WTC11 (cell line): Measurements from ENCODE around the gene CPTP. TPM values are rescaled to one million over a fixed set of nuclear protein-coding genes. Genes with fewer than 3 reads are reported as not detected.

ENCODE experiments used
- ATAC-seq: fragments of 200-7000 bp; cut with Tn5 transposase; 2 replicates; pipeline ENCODE4 v1.10.0; 2021; ENCODE audit warnings: mild to moderate bottlenecking, moderate library complexity
- CTCF ChIA-PET: fragments of 300-600 bp; sonication (Branson Sonifier 250); formaldehyde crosslinking; loops from one replicate; lab custom pipeline; 2021; ENCODE audit warnings: antibody characterized with exemption; lab: Charles Lee
- POLR2A ChIA-PET: fragments of 350-600 bp; sonication (Branson Sonifier 250); formaldehyde crosslinking; loops from one replicate; lab custom pipeline; 2021; ENCODE audit warnings: antibody characterized with exemption; lab: Charles Lee
- DNase-seq: peaks from one replicate; pipeline ENCODE4 v3.0.0; 2021; ENCODE audit warnings: low spot score
- H3K27ac Mint-ChIP-seq: 2 replicates; pipeline ENCODE4 v1.8.0; 2021; ENCODE audit warnings: mixed read lengths
- H3K27me3 Mint-ChIP-seq: 2 replicates; pipeline ENCODE4 v1.8.0; 2021; ENCODE audit warnings: low read depth, mild to moderate bottlenecking, moderate library complexity, mixed read lengths
- H3K36me3 Mint-ChIP-seq: 2 replicates; pipeline ENCODE4 v1.8.0; 2021; ENCODE audit warnings: mixed read lengths
- H3K4me1 Mint-ChIP-seq: 2 replicates; pipeline ENCODE4 v1.8.0; 2022; ENCODE audit warnings: mixed read lengths
- H3K4me3 Mint-ChIP-seq: 2 replicates; pipeline ENCODE4 v1.8.0; 2021; ENCODE audit warnings: mild to moderate bottlenecking, moderate library complexity, mixed read lengths
- H3K9me3 Mint-ChIP-seq: 2 replicates; pipeline ENCODE4 v1.8.0; 2021; ENCODE audit warnings: mixed read lengths
- E2F4 ChIP-seq: sonication (generic); formaldehyde crosslinking; IDR thresholded peaks from 2 replicates; pipeline ENCODE4 v1.8.1; 2022; ENCODE audit warnings: low read depth, mild to moderate bottlenecking, moderate library complexity, missing genetic modification reagents, borderline replicate concordance
- ERG ChIP-seq: fragments of 250-450 bp; sonication (Bioruptor Pico); IDR thresholded peaks from 2 replicates; pipeline ENCODE4 v1.8.0; 2021; ENCODE audit warnings: mild to moderate bottlenecking
- GTF2I ChIP-seq: fragments of 250-450 bp; sonication (Bioruptor Pico); conservative IDR thresholded peaks from 2 replicates; pipeline ENCODE4 v1.4.0; 2021; ENCODE audit warnings: mild to moderate bottlenecking
- HMGXB4 ChIP-seq: sonication (generic); formaldehyde crosslinking; IDR thresholded peaks from 2 replicates; pipeline ENCODE4 v1.8.1; 2023; ENCODE audit warnings: mild to moderate bottlenecking, moderate library complexity, missing genetic modification reagents
- JAZF1 ChIP-seq: fragments of 250-450 bp; sonication (Bioruptor Pico); IDR thresholded peaks from 2 replicates; pipeline ENCODE4 v1.9.0; 2021; ENCODE audit warnings: moderate library complexity, mild to moderate bottlenecking, inconsistent platforms
- JUN ChIP-seq: sonication (generic); formaldehyde crosslinking; IDR thresholded peaks from 2 replicates; pipeline ENCODE4 v1.8.0; 2023; ENCODE audit warnings: mild to moderate bottlenecking, missing genetic modification reagents
- TEAD1 ChIP-seq: sonication (generic); formaldehyde crosslinking; IDR thresholded peaks from 2 replicates; pipeline ENCODE4 v1.8.0; 2022; ENCODE audit warnings: mild to moderate bottlenecking, missing genetic modification reagents
- USF1 ChIP-seq: sonication (generic); formaldehyde crosslinking; IDR thresholded peaks from 2 replicates; pipeline ENCODE4 v1.8.0; 2022; ENCODE audit warnings: mild to moderate bottlenecking, missing genetic modification reagents
- USF2 ChIP-seq: sonication (generic); formaldehyde crosslinking; IDR thresholded peaks from 2 replicates; pipeline ENCODE4 v1.8.1; 2023; ENCODE audit warnings: mild to moderate bottlenecking, missing genetic modification reagents, moderate library complexity
- total RNA-seq: library from RNA; stranded (reverse); gene quantifications from 3 replicates; pipeline ENCODE4 v1.2.3, GENCODE V29; 2021
- TF ChIP-seq, protein P1 (sequence below): sonication (generic); formaldehyde crosslinking; IDR thresholded peaks from 2 replicates; pipeline ENCODE4 v1.8.0; 2022; ENCODE audit warnings: mild to moderate bottlenecking, missing genetic modification reagents
- TF ChIP-seq, protein P2 (sequence below): fragments of 250-450 bp; sonication (Bioruptor Pico); IDR thresholded peaks from 2 replicates; pipeline ENCODE4 v1.9.0; 2021; ENCODE audit warnings: mild to moderate bottlenecking
- TF ChIP-seq, protein P3 (sequence below): sonication (generic); formaldehyde crosslinking; IDR thresholded peaks from 2 replicates; pipeline ENCODE4 v1.8.0; 2023; ENCODE audit warnings: mild to moderate bottlenecking, missing genetic modification reagents
- TF ChIP-seq, protein P4 (sequence below): sonication (generic); formaldehyde crosslinking; IDR thresholded peaks from 2 replicates; pipeline ENCODE4 v1.8.1; 2023; ENCODE audit warnings: mild to moderate bottlenecking, missing genetic modification reagents, borderline replicate concordance

CPTP gene
- total RNA-seq, 1 experiment from 2014 or later, result 14.4 TPM

- H3K4me1 Mint-ChIP-seq, result peaks cover 23% of the 10 kb centered on the region
- no peak for TF ChIP-seq GTF2I (CRISPR knock-in tag)
- no peak for TF ChIP-seq JAZF1 (CRISPR knock-in tag)
- TF ChIP-seq, protein P1, sequence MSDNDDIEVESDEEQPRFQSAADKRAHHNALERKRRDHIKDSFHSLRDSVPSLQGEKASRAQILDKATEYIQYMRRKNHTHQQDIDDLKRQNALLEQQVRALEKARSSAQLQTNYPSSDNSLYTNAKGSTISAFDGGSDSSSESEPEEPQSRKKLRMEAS (CRISPR knock-in tag), result peak; percentile 37; the same call in 1 of the 2 replicates
- TF ChIP-seq USF2 (CRISPR knock-in tag), result peak; percentile 34; the same call in 1 of the 2 replicates
- TF ChIP-seq, protein P2, sequence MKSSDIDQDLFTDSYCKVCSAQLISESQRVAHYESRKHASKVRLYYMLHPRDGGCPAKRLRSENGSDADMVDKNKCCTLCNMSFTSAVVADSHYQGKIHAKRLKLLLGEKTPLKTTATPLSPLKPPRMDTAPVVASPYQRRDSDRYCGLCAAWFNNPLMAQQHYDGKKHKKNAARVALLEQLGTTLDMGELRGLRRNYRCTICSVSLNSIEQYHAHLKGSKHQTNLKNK (CRISPR knock-in tag), result no peak
- TF ChIP-seq TEAD1 (CRISPR knock-in tag), result no peak
- peak; percentile 69 for TF ChIP-seq USF1
- no peak for TF ChIP-seq HMGXB4 (CRISPR knock-in tag)
- no peak for TF ChIP-seq ERG (CRISPR knock-in tag)
- TF ChIP-seq E2F4 (CRISPR knock-in tag), result no peak
- TF ChIP-seq, protein P3, sequence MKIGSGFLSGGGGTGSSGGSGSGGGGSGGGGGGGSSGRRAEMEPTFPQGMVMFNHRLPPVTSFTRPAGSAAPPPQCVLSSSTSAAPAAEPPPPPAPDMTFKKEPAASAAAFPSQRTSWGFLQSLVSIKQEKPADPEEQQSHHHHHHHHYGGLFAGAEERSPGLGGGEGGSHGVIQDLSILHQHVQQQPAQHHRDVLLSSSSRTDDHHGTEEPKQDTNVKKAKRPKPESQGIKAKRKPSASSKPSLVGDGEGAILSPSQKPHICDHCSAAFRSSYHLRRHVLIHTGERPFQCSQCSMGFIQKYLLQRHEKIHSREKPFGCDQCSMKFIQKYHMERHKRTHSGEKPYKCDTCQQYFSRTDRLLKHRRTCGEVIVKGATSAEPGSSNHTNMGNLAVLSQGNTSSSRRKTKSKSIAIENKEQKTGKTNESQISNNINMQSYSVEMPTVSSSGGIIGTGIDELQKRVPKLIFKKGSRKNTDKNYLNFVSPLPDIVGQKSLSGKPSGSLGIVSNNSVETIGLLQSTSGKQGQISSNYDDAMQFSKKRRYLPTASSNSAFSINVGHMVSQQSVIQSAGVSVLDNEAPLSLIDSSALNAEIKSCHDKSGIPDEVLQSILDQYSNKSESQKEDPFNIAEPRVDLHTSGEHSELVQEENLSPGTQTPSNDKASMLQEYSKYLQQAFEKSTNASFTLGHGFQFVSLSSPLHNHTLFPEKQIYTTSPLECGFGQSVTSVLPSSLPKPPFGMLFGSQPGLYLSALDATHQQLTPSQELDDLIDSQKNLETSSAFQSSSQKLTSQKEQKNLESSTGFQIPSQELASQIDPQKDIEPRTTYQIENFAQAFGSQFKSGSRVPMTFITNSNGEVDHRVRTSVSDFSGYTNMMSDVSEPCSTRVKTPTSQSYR (CRISPR knock-in tag), result no peak; the same call in 1 of the 2 replicates
- TF ChIP-seq JUN (CRISPR knock-in tag), result no peak
- peak within 1 kb of the TSS; percentile 45; the same call in 1 of the 2 replicates for H3K27ac Mint-ChIP-seq
- ChIA-PET POLR2A (interaction anchor here (1.2 kb wide), 1 partner anchor 13 kb away, joined by 4 read pairs; no protein-coding TSS in a partner anchor), CTCF (interaction anchor here (1.9 kb wide), 1 partner anchor 12 kb away, joined by 8 read pairs; no protein-coding TSS in a partner anchor)
- DNase-seq, result no peak
- no peaks in the 10 kb centered on the region for H3K9me3 Mint-ChIP-seq
- ATAC-seq, result no peak
- no peaks in the 10 kb centered on the region for H3K36me3 Mint-ChIP-seq
- H3K4me3 Mint-ChIP-seq, result no peak within 1 kb of the TSS; the same call in 1 of the 2 replicates
- H3K27me3 Mint-ChIP-seq, result peaks cover 27% of the 10 kb centered on the region
Observed at GRCh38 chr1:1358433-1359271, 34.0 kb downstream of the CPTP start, which contains the start of gene MXRA8. Gene MXRA8, minus strand, starts transcription at chr1:1358555. Its CDS starts 51 bp downstream, at chr1:1358504.

DNA sequence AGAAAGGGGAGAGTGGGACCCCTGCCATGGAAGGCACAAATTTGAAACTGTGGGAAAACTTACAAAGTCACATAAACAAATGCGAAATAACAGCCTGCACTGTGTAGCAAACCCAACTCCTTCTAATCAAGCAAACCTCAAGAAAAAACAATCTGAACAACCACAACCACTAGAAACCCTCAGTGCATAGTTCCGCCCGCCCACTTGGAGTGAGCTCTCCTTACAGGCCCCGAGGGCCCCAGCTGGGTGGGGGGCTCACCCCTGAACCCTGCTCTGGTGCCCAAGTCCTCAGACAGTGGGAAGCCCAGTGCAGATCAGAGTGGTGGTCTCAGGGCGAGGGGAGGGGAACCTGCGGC lies 34.7 kb downstream of the CPTP start:
- no peak for DNase-seq
- Mint-ChIP-seq H3K27me3 (peaks cover 28% of the 10 kb centered on the region), H3K36me3 (no peaks in the 10 kb centered on the region), H3K27ac (no peak overlapping the region), H3K4me3 (no peak overlapping the region), H3K4me1 (peaks cover 21% of the 10 kb centered on the region), H3K9me3 (no peaks in the 10 kb centered on the region)
- ChIA-PET POLR2A (no interaction called here), CTCF (interaction anchor here (1.9 kb wide), 1 partner anchor 12 kb away, joined by 8 read pairs; no protein-coding TSS in a partner anchor)
- TF ChIP-seq, protein P4, sequence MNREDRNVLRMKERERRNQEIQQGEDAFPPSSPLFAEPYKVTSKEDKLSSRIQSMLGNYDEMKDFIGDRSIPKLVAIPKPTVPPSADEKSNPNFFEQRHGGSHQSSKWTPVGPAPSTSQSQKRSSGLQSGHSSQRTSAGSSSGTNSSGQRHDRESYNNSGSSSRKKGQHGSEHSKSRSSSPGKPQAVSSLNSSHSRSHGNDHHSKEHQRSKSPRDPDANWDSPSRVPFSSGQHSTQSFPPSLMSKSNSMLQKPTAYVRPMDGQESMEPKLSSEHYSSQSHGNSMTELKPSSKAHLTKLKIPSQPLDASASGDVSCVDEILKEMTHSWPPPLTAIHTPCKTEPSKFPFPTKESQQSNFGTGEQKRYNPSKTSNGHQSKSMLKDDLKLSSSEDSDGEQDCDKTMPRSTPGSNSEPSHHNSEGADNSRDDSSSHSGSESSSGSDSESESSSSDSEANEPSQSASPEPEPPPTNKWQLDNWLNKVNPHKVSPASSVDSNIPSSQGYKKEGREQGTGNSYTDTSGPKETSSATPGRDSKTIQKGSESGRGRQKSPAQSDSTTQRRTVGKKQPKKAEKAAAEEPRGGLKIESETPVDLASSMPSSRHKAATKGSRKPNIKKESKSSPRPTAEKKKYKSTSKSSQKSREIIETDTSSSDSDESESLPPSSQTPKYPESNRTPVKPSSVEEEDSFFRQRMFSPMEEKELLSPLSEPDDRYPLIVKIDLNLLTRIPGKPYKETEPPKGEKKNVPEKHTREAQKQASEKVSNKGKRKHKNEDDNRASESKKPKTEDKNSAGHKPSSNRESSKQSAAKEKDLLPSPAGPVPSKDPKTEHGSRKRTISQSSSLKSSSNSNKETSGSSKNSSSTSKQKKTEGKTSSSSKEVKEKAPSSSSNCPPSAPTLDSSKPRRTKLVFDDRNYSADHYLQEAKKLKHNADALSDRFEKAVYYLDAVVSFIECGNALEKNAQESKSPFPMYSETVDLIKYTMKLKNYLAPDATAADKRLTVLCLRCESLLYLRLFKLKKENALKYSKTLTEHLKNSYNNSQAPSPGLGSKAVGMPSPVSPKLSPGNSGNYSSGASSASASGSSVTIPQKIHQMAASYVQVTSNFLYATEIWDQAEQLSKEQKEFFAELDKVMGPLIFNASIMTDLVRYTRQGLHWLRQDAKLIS (CRISPR knock-in tag), result no peak
- no peak for ATAC-seq
